Astrocyte (in vitro differentiated cells and primary cell): ENCODE measurements around the gene PEX10. TPM values are rescaled to one million over a fixed set of nuclear protein-coding genes. Genes with fewer than 3 reads are reported as not detected.

Experiments
- DNase-seq: peaks from one replicate; pipeline ENCODE4 v3.0.0-alpha.2; 2010; ENCODE audit warnings: low read depth
- FAIRE-seq: peaks from 2 replicates; lab custom pipeline; 2011; peaks lifted over from hg19 to GRCh38; lab: Jason Lieb, UNC
- H2AFZ ChIP-seq: 2 replicates; pipeline ENCODE4 v1.6.0; 2012; ENCODE audit warnings: low read depth, low read length, inconsistent platforms
- H3K27ac ChIP-seq: 2 replicates; pipeline ENCODE4 v1.5.1; 2011; ENCODE audit warnings: low read depth, low read length, inconsistent platforms
- H3K27me3 ChIP-seq: 2 replicates; pipeline ENCODE4 v1.6.0; 2011; ENCODE audit warnings: low read length, inconsistent platforms; ENCODE audit not compliant: insufficient read depth
- H3K36me3 ChIP-seq: 2 replicates; pipeline ENCODE4 v1.5.1; 2011; ENCODE audit warnings: low read length, inconsistent platforms; ENCODE audit not compliant: insufficient read depth
- H3K4me1 ChIP-seq: 2 replicates; pipeline ENCODE4 v1.5.1; 2011; ENCODE audit warnings: low read length, inconsistent platforms; ENCODE audit not compliant: insufficient read depth
- H3K4me2 ChIP-seq: 2 replicates; pipeline ENCODE4 v1.6.0; 2012; ENCODE audit warnings: low read length, inconsistent platforms
- H3K4me3 ChIP-seq: 2 replicates; pipeline ENCODE4 v1.5.1; 2011; ENCODE audit warnings: low read depth, mild to moderate bottlenecking, low read length, inconsistent platforms; ENCODE audit not compliant: insufficient read depth
- H3K79me2 ChIP-seq: 2 replicates; pipeline ENCODE4 v1.6.0; 2012; ENCODE audit warnings: mild to moderate bottlenecking, low read length, inconsistent platforms; ENCODE audit not compliant: insufficient read depth
- H3K9ac ChIP-seq: 2 replicates; pipeline ENCODE4 v1.6.0; 2012; ENCODE audit warnings: mild to moderate bottlenecking, low read length, inconsistent platforms
- H3K9me3 ChIP-seq: 2 replicates; pipeline ENCODE4 v1.5.1; 2012; ENCODE audit warnings: low read depth, mild to moderate bottlenecking, low read length, inconsistent platforms; ENCODE audit not compliant: insufficient read depth
- H4K20me1 ChIP-seq: 2 replicates; pipeline ENCODE4 v1.6.0; 2012; ENCODE audit warnings: low read length, inconsistent platforms; ENCODE audit not compliant: insufficient read depth
- H3K27ac Mint-ChIP-seq: one replicate; pipeline ENCODE4 v1.8.0; 2021; ENCODE audit warnings: mild to moderate bottlenecking, mixed read lengths; ENCODE audit not compliant: unreplicated experiment
- H3K27me3 Mint-ChIP-seq: one replicate; pipeline ENCODE4 v1.8.0; 2021; ENCODE audit warnings: low read depth, mixed read lengths; ENCODE audit not compliant: unreplicated experiment
- H3K36me3 Mint-ChIP-seq: one replicate; pipeline ENCODE4 v1.8.0; 2021; ENCODE audit warnings: low read depth, mixed read lengths; ENCODE audit not compliant: unreplicated experiment
- H3K4me1 Mint-ChIP-seq: one replicate; pipeline ENCODE4 v1.8.0; 2021; ENCODE audit warnings: low read depth, mixed read lengths; ENCODE audit not compliant: unreplicated experiment
- H3K4me3 Mint-ChIP-seq: one replicate; pipeline ENCODE4 v1.8.0; 2021; ENCODE audit warnings: mild to moderate bottlenecking, moderate library complexity, mixed read lengths; ENCODE audit not compliant: unreplicated experiment
- H3K9me3 Mint-ChIP-seq: one replicate; pipeline ENCODE4 v1.8.0; 2021; ENCODE audit warnings: mild to moderate bottlenecking, mixed read lengths; ENCODE audit not compliant: unreplicated experiment
- CTCF ChIP-seq: IDR thresholded peaks from 2 replicates; pipeline ENCODE4 v1.5.1; 2011; ENCODE audit warnings: low read depth, mild to moderate bottlenecking, inconsistent platforms, low read length, moderate library complexity; ENCODE audit not compliant: insufficient read depth
- EZH2 ChIP-seq: IDR thresholded peaks from 2 replicates; pipeline ENCODE4 v1.6.1; 2012; ENCODE audit warnings: mild to moderate bottlenecking, low read length, inconsistent platforms; ENCODE audit not compliant: insufficient read depth
- total RNA-seq: library from RNA; stranded (reverse); gene quantifications from 2 replicates; pipeline ENCODE4 v1.2.1, GENCODE V29; 2021

The PEX10 gene
- total RNA-seq, 1 donor from 2014 or later, result 16.6 TPM

- H3K9ac ChIP-seq, result no peak overlapping the region
- H3K27ac ChIP-seq, result no peak overlapping the region
- no peak overlapping the region for H3K4me3 ChIP-seq
- no peak overlapping the region for H2AFZ ChIP-seq
- H3K79me2 ChIP-seq, result no peaks in the 10 kb centered on the region
- H3K27ac Mint-ChIP-seq, result no peak overlapping the region
- H4K20me1 ChIP-seq, result no peaks in the 10 kb centered on the region
- H3K27me3 Mint-ChIP-seq, result peaks cover 20% of the 10 kb centered on the region
- TF ChIP-seq EZH2 (no peak), CTCF (no peak)
- H3K9me3 Mint-ChIP-seq, result peaks cover 4% of the 10 kb centered on the region
- no peaks in the 10 kb centered on the region for H3K36me3 Mint-ChIP-seq
- DNase-seq (no peak), FAIRE-seq (no peak)
- H3K4me3 Mint-ChIP-seq, result no peak overlapping the region
- peaks cover 17% of the 10 kb centered on the region for H3K27me3 ChIP-seq
- H3K4me1 Mint-ChIP-seq, result no peaks in the 10 kb centered on the region
- H3K4me2 ChIP-seq, result no peak overlapping the region
- no peaks in the 10 kb centered on the region for H3K9me3 ChIP-seq
- no peaks in the 10 kb centered on the region for H3K36me3 ChIP-seq
- no peaks in the 10 kb centered on the region for H3K4me1 ChIP-seq
These were observed 18.7 kb upstream of the PEX10 start for GRCh38 chr1:2431103-2431502.

GRCh38 chr1:2430592-2430973 lies 18.2 kb upstream of the PEX10 start:
- Histone ChIP-seq H3K79me2 (no peaks in the 10 kb centered on the region), H2AFZ (no peak overlapping the region), H3K27ac (no peak overlapping the region), H3K27me3 (peaks cover 17% of the 10 kb centered on the region), H3K36me3 (no peaks in the 10 kb centered on the region), H3K9me3 (no peaks in the 10 kb centered on the region), H3K4me3 (no peak overlapping the region), H4K20me1 (no peaks in the 10 kb centered on the region), H3K4me1 (no peaks in the 10 kb centered on the region), H3K4me2 (no peak overlapping the region), H3K9ac (no peak overlapping the region)
- FAIRE-seq, result no peak
- Mint-ChIP-seq H3K27me3 (peaks cover 25% of the 10 kb centered on the region), H3K4me1 (no peaks in the 10 kb centered on the region), H3K4me3 (no peak overlapping the region), H3K36me3 (no peaks in the 10 kb centered on the region), H3K27ac (no peak overlapping the region), H3K9me3 (peaks cover 4% of the 10 kb centered on the region)
- TF ChIP-seq EZH2 (no peak), CTCF (no peak)
- no peak for DNase-seq

GRCh38 chr1:2429780-2430591 lies 17.6 kb upstream of the PEX10 start:
- H4K20me1 ChIP-seq, result no peaks in the 10 kb centered on the region
- Mint-ChIP-seq H3K27ac (no peak overlapping the region), H3K27me3 (peaks cover 27% of the 10 kb centered on the region), H3K4me1 (no peaks in the 10 kb centered on the region), H3K36me3 (no peaks in the 10 kb centered on the region), H3K9me3 (peaks cover 4% of the 10 kb centered on the region), H3K4me3 (no peak overlapping the region)
- H2AFZ ChIP-seq, result no peak overlapping the region
- H3K9ac ChIP-seq, result no peak overlapping the region
- H3K27ac ChIP-seq, result no peak overlapping the region
- H3K36me3 ChIP-seq, result no peaks in the 10 kb centered on the region
- FAIRE-seq, result no peak
- no peak overlapping the region for H3K4me3 ChIP-seq
- no peak overlapping the region for H3K4me2 ChIP-seq
- H3K27me3 ChIP-seq, result peaks cover 17% of the 10 kb centered on the region
- no peaks in the 10 kb centered on the region for H3K4me1 ChIP-seq
- H3K9me3 ChIP-seq, result no peaks in the 10 kb centered on the region
- DNase-seq, result no peak
- TF ChIP-seq CTCF, result no peak
- no peak for TF ChIP-seq EZH2
- no peaks in the 10 kb centered on the region for H3K79me2 ChIP-seq
